ENCODE data around the gene CTNND1. TPM values are rescaled to one million over a fixed set of nuclear protein-coding genes. Genes with fewer than 3 reads are reported as not detected.

CTNND1 gene
- total and polyA plus RNA-seq, 9 of the 15 experiments (the other 6 are each of a cell fraction or from before 2014, with no cell fraction given) = 11.1 to 74.0 (median 43.3) TPM

DNA sequence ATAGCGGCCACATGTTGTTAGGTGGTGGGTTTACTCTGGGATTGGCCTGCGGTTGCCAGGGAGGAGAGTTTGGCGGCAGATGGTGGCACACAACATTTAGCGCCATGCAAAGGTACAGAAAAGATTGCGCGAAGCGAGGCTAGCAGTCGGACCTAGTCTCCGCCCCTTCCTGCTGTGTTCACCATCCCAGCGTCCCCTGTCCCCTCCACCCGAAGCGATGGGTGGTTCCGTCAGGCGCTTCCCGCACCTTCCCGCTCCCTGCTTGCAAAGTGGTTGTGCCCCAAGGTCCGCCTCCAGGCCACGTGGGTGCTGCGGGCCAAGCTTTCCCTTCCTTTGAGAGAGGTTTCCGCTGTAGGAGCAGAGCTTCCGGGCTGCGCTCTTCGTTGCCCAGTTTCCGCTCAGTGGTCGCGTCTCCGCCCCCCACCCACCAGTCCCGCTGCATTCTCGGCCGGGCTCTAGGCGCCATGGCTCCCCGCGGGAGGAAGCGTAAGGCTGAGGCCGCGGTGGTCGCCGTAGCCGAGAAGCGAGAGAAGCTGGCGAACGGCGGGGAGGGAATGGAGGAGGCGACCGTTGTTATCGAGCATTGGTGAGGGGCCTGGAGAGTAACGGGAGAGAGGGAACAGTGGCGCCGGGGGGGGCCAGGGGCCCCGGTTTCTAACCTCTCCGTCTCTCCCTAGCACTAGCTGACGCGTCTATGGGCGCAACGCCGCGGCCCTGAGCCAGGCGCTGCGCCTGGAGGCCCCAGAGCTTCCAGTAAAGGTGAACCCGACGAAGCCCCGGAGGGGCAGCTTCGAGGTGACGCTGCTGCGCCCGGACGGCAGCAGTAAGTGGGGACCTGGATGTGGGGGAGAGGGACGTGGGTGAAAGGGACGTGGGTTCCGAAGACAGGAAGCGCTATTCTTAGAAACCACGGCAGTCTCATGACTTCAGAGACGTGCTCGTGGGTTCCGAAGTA, 20.2 kb upstream of the CTNND1 start, which contains the start of gene SELENOH (continued):
- no peak for TF ChIP-seq RERE (CRISPR knock-in tag; IDR thresholded peaks at IDR 0.05; ENCODE audit: borderline replicate concordance)
- TF ChIP-seq THAP7 (CRISPR knock-in tag; IDR thresholded peaks at IDR 0.05) = peak; percentile 78; the same call in 1 of the 2 replicates
- TF ChIP-seq BACH1 (tag; IDR thresholded peaks at IDR 0.05) = no peak
- peak; percentile 89 for TF ChIP-seq NR2C2 (CRISPR knock-in tag; IDR thresholded peaks at IDR 0.05)
- peak; percentile 80 for TF ChIP-seq NR2C2 (tag; IDR thresholded peaks at IDR 0.05)
- TF ChIP-seq, protein P1, sequence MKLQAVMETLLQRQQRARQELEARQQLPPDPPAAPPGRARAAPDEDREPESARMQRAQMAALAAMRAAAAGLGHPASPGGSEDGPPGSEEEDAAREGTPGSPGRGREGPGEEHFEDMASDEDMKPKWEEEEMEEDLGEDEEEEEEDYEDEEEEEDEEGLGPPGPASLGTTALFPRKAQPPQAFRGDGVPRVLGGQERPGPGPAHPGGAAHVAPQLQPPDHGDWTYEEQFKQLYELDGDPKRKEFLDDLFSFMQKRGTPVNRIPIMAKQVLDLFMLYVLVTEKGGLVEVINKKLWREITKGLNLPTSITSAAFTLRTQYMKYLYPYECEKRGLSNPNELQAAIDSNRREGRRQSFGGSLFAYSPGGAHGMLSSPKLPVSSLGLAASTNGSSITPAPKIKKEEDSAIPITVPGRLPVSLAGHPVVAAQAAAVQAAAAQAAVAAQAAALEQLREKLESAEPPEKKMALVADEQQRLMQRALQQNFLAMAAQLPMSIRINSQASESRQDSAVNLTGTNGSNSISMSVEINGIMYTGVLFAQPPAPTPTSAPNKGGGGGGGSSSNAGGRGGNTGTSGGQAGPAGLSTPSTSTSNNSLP (IDR thresholded peaks at IDR 0.05; ENCODE audit: borderline replicate concordance, low read depth, low read length) = peak; percentile 78; the same call in 1 of the 2 replicates
- TF ChIP-seq, protein P2, sequence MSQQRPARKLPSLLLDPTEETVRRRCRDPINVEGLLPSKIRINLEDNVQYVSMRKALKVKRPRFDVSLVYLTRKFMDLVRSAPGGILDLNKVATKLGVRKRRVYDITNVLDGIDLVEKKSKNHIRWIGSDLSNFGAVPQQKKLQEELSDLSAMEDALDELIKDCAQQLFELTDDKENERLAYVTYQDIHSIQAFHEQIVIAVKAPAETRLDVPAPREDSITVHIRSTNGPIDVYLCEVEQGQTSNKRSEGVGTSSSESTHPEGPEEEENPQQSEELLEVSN (IDR thresholded peaks at IDR 0.05; ENCODE audit: borderline replicate concordance in 1 of 2, extremely low read depth in 1 of 2, insufficient read depth in 1 of 2, insufficient read length in 1 of 2, low read depth in 1 of 2, low read length in 1 of 2, poor library complexity in 1 of 2, severe bottlenecking in 1 of 2) = peak; percentile 92 to 94
- no peak for TF ChIP-seq ARHGAP35 (IDR thresholded peaks at IDR 0.05; ENCODE audit: partially characterized antibody)
- peak in 1 of 2 experiments; percentile 76 for TF ChIP-seq AFF1 (IDR thresholded peaks at IDR 0.05; ENCODE audit: low read depth in 1 of 2, partially characterized antibody in 2 of 2)
- TF ChIP-seq TBP (optimal IDR thresholded peaks at IDR 0.05; ENCODE audit: low read depth, low read length) = peak; percentile 87
- TF ChIP-seq ZNF134 (CRISPR knock-in tag; conservative IDR thresholded peaks at IDR 0.05) = 0 out of 2 replicates have a peak, but pooled peaks have one; percentile 15

Measured in K562 (cell line).